HUDEP-2 (cell line): ENCODE results near the gene HDHD2.
"Not testable (repeated sequence)": the region's sequence is repeated elsewhere in the genome, so short reads cannot be mapped to it uniquely, and the experiment has no call there.

Experiments used
- DNase-seq, 76 experiments: peaks; one replicate each; lab custom pipeline; 2025; ENCODE audit not compliant: unreplicated experiment in 76 of 76; lab: John Stamatoyannopoulos, UW

Gene HDHD2

GRCh38 chr18:47150029-47150823 lies at the start of gene HDHD2:
Gene HDHD2, minus strand, starts transcription at chr18:47150500. Its CDS starts 14,061 bp downstream, at chr18:47136439.
- DNase-seq: peak in 72 of 76 experiments; percentile 2 to 83 (median 62)

- not testable (repeated sequence) for DNase-seq
Measured at GRCh38 chr18:47195961-47196360, 45.7 kb upstream of the HDHD2 start.

GRCh38 chr18:47191961-47192360 lies 41.7 kb upstream of the HDHD2 start:
- peak in 3 of 76 experiments; percentile 6 to 39 (median 21) for DNase-seq

- DNase-seq: no peak
Measured at GRCh38 chr18:47187721-47188120, 37.4 kb upstream of the HDHD2 start.

- DNase-seq: peak in 74 of 76 experiments; percentile 10 to 98 (median 84)
Measured at GRCh38 chr18:47184419-47185050, 34.2 kb upstream of the HDHD2 start.

- DNase-seq: not testable (repeated sequence)
Measured at GRCh38 chr18:47182156-47182555, 31.9 kb upstream of the HDHD2 start.

GRCh38 chr18:47180765-47181164 lies 30.5 kb upstream of the HDHD2 start:
- no peak for DNase-seq

- DNase-seq: no peak
Measured at GRCh38 chr18:47179520-47179919, 29.2 kb upstream of the HDHD2 start.

GRCh38 chr18:47175898-47176575 lies 25.7 kb upstream of the HDHD2 start, which contains the start of gene IER3IP1:
Gene IER3IP1, minus strand, starts transcription at chr18:47176364. Its CDS starts 87 bp downstream, at chr18:47176277.
- DNase-seq: peak; percentile 11 to 95 (median 84)

- no peak for DNase-seq
Measured at GRCh38 chr18:47175283-47175897, 25.1 kb upstream of the HDHD2 start.

GRCh38 chr18:47174545-47175116 lies 24.3 kb upstream of the HDHD2 start:
- DNase-seq: no peak

GRCh38 chr18:47172476-47172875 lies 22.2 kb upstream of the HDHD2 start:
- peak in 4 of 76 experiments; percentile 4 to 24 (median 14) for DNase-seq

- no peak for DNase-seq
Measured at GRCh38 chr18:47168913-47169312, 18.6 kb upstream of the HDHD2 start.

- no peak for DNase-seq
Measured at GRCh38 chr18:47168509-47168908, 18.2 kb upstream of the HDHD2 start.

GRCh38 chr18:47166294-47166693 lies 16.0 kb upstream of the HDHD2 start:
- DNase-seq: no peak

GRCh38 chr18:47163241-47163640 lies 12.9 kb upstream of the HDHD2 start:
- no peak for DNase-seq

- DNase-seq: no peak
Measured at GRCh38 chr18:47160256-47160655, 10.0 kb upstream of the HDHD2 start.

GRCh38 chr18:47158404-47158803 lies 8.1 kb upstream of the HDHD2 start:
- DNase-seq: peak in 7 of 76 experiments; percentile 2 to 36 (median 27)

GRCh38 chr18:47151439-47151838 lies 1.1 kb upstream of the HDHD2 start:
- peak in 55 of 76 experiments; percentile 3 to 95 (median 67) for DNase-seq

- DNase-seq: peak in 13 of 76 experiments; percentile 0 to 69 (median 49)
Measured at GRCh38 chr18:47150824-47151366, 595 bp upstream of the HDHD2 start.
